ENCODE data around the gene ZNF845.
A peak's percentile ranks its signal among the peaks of the same experiment; 100 is the strongest.
"Not testable (repeated sequence)": the region's sequence is repeated elsewhere in the genome, so short reads cannot be mapped to it uniquely, and the experiment has no call there.

ZNF845 gene

GRCh38 chr19:53311897-53312296, 21.7 kb upstream of the ZNF845 start:
- no peak for DNase-seq (ENCODE audit: low spot score)
- TF ChIP-seq, protein P1, sequence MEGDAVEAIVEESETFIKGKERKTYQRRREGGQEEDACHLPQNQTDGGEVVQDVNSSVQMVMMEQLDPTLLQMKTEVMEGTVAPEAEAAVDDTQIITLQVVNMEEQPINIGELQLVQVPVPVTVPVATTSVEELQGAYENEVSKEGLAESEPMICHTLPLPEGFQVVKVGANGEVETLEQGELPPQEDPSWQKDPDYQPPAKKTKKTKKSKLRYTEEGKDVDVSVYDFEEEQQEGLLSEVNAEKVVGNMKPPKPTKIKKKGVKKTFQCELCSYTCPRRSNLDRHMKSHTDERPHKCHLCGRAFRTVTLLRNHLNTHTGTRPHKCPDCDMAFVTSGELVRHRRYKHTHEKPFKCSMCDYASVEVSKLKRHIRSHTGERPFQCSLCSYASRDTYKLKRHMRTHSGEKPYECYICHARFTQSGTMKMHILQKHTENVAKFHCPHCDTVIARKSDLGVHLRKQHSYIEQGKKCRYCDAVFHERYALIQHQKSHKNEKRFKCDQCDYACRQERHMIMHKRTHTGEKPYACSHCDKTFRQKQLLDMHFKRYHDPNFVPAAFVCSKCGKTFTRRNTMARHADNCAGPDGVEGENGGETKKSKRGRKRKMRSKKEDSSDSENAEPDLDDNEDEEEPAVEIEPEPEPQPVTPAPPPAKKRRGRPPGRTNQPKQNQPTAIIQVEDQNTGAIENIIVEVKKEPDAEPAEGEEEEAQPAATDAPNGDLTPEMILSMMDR (IDR thresholded peaks at IDR 0.05; ENCODE audit: extremely low read depth, missing control alignments): no peak

GRCh38 chr19:53328967-53329366, 4.6 kb upstream of the ZNF845 start:
- DNase-seq (ENCODE audit: low spot score): no peak

DNA sequence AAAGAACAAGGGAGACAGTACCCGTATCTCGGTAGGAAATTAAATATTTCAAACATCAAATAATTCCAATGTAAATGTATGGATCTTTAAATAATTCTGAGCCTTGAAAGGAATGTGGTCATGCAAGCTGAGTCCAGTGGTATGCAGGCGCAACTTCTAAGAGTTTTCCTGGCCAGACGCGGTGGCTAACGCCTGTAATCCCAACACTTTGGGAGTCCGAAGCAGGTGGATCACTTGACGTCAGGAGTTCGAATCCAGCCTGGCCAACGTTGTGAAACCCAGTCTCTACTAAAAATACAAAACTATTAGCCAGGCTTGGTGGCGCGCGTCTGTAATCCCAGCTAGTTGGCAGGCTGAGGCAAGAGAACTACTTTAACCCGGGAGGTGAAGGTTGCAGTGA, 1.1 kb upstream of the ZNF845 start:
- DNase-seq (ENCODE audit: low spot score): no peak
- TF ChIP-seq, protein P1 (IDR thresholded peaks at IDR 0.05; ENCODE audit: extremely low read depth, missing control alignments): no peak

More at GRCh38 chr19:53328967-53329366, 4.6 kb upstream of the ZNF845 start:
- TF ChIP-seq, protein P1 (IDR thresholded peaks at IDR 0.05; ENCODE audit: extremely low read depth, missing control alignments): no peak

DNA sequence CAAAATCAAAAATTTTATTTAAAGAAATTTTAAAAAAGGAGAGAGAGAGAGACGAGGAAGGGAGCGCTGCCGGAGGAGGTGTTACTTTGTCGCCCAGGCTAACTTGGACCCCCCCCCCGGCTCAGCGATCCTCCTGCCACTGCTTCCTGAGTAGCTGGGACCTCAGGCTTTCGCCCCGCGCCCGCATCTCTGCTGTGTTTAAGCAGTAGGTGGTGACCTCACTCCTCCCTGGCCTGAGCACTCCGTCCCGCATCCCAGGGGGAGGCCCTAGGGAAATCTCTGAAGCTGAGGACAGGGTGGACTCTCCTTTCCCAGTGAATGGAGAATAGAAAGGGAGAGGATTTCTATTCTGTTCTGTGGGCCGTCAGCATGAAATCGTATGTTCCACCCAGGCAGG, 485 bp upstream of the ZNF845 start:
- TF ChIP-seq, protein P1 (IDR thresholded peaks at IDR 0.05; ENCODE audit: extremely low read depth, missing control alignments): no peak
- DNase-seq (ENCODE audit: low spot score): no peak

GRCh38 chr19:53344403-53344802, 10.9 kb downstream of the ZNF845 start:
- not testable (repeated sequence) for DNase-seq (ENCODE audit: low spot score)

DNA sequence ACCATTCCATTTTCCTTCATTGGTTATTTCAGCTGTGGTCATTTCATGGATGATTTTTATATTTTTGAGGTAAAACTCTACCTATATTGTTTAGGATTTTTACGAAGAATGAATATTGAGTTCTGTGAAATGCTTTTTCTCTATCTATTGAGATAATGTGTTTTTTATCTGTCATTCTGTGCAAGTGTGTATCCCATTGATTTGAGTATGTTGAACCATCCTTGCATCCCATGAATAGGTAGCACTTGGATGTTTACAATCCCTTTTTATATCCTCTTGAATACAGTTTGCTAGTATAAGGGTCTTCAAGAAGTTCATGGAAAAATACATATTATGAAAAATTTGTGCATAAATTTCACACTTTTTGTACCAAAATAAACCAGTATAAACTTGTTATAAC, 22.2 kb downstream of the ZNF845 start:
- TF ChIP-seq, protein P1 (IDR thresholded peaks at IDR 0.05; ENCODE audit: extremely low read depth, missing control alignments): no peak
- DNase-seq (ENCODE audit: low spot score): no peak

- TF ChIP-seq, protein P1 (IDR thresholded peaks at IDR 0.05; ENCODE audit: extremely low read depth, missing control alignments): no peak
- peak; percentile 6 for DNase-seq (ENCODE audit: low spot score)
Observed at GRCh38 chr19:53357821-53358581, 24.5 kb downstream of the ZNF845 start.

DNA sequence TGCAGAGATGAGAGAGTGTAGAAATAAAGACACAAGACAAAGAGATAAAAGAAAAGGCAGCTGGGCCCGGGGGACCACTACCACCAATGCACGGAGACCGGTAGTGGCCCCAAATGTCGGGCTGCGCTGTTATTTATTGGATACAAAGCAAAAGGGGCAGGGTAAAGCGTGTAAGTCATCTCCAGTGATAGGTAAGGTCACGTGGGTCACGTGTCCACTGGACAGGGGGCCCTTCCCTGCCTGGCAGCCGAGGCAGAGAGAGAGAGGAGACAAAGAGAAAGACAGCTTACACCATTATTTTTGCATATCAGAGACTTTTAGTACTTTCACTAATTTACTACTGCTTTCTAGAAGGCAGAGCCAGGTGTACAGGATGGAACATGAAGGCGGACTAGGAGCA, 26.5 kb downstream of the ZNF845 start:
- DNase-seq (ENCODE audit: low spot score): not testable (repeated sequence)
